NCI-H1930 (cell line): ENCODE data around the gene GGCX.

Source experiments
- DNase-seq, 2 experiments: peaks; one replicate each; lab custom pipeline; 2025; lab: John Stamatoyannopoulos, UW

GGCX gene

GRCh38 chr2:85516653-85517389, 44.5 kb downstream of the GGCX start:
- no peak for DNase-seq

GRCh38 chr2:85514323-85514722, 47.0 kb downstream of the GGCX start:
- no peak for DNase-seq

GRCh38 chr2:85511008-85511811, 50.1 kb downstream of the GGCX start:
- DNase-seq: no peak

- no peak for DNase-seq
Observed at GRCh38 chr2:85506768-85507181, 54.5 kb downstream of the GGCX start.

- no peak for DNase-seq
Observed at GRCh38 chr2:85505551-85506238, 55.6 kb downstream of the GGCX start.

- no peak for DNase-seq
Observed at GRCh38 chr2:85504778-85505261, 56.5 kb downstream of the GGCX start.

- DNase-seq: no peak
Observed at GRCh38 chr2:85503851-85504777, 57.2 kb downstream of the GGCX start.

GRCh38 chr2:85503168-85503850, 58.0 kb downstream of the GGCX start:
- DNase-seq: no peak

GRCh38 chr2:85502720-85503119, 58.6 kb downstream of the GGCX start:
- DNase-seq: no peak

- DNase-seq: no peak
Observed at GRCh38 chr2:85501248-85501647, 60.0 kb downstream of the GGCX start.

GRCh38 chr2:85497944-85498630, 63.2 kb downstream of the GGCX start:
- no peak for DNase-seq

GRCh38 chr2:85496436-85496835, 64.9 kb downstream of the GGCX start:
- DNase-seq: no peak
